Activated gamma-delta T cell treated with Interleukin-2 at 50 U/mL for 16 hours (primary cell): Measurements from ENCODE around the gene GPR82.
A peak's percentile ranks its signal among the peaks of the same experiment; 100 is the strongest.
"Not testable (repeated sequence)": the region's sequence is repeated elsewhere in the genome, so short reads cannot be mapped to it uniquely, and the experiment has no call there.

Source experiments
- DNase-seq: peaks from one replicate; pipeline ENCODE4 v3.0.0-alpha.2; 2020

Gene GPR82

GRCh38 chrX:41719610-41720009 is 4.4 kb upstream of the GPR82 start:
- not testable (repeated sequence) for DNase-seq

GRCh38 chrX:41720125-41720779 is 3.7 kb upstream of the GPR82 start:
- peak; percentile 54 for DNase-seq

- no peak for DNase-seq
Observed at GRCh38 chrX:41721590-41721989, 2.4 kb upstream of the GPR82 start.

GRCh38 chrX:41722214-41722613 is 1.8 kb upstream of the GPR82 start:
- no peak for DNase-seq

GRCh38 chrX:41722816-41723618 is 964 bp upstream of the GPR82 start:
- DNase-seq, result no peak

- DNase-seq, result no peak
Observed at GRCh38 chrX:41728125-41728524, 4.1 kb downstream of the GPR82 start.

- DNase-seq, result no peak
Observed at GRCh38 chrX:41730081-41730480, 6.1 kb downstream of the GPR82 start.

- DNase-seq, result no peak
Observed at GRCh38 chrX:41732260-41732659, 8.3 kb downstream of the GPR82 start.

- no peak for DNase-seq
Observed at GRCh38 chrX:41733939-41734338, 10.0 kb downstream of the GPR82 start.

- no peak for DNase-seq
Observed at GRCh38 chrX:41734530-41734929, 10.5 kb downstream of the GPR82 start.

GRCh38 chrX:41737065-41737464 is 13.1 kb downstream of the GPR82 start:
- peak; percentile 21 for DNase-seq

GRCh38 chrX:41739871-41740270 is 15.9 kb downstream of the GPR82 start:
- no peak for DNase-seq

- DNase-seq, result no peak
Observed at GRCh38 chrX:41750716-41751115, 26.7 kb downstream of the GPR82 start.

GRCh38 chrX:41758401-41758800 is 34.4 kb downstream of the GPR82 start:
- DNase-seq, result no peak

- no peak for DNase-seq
Observed at GRCh38 chrX:41759817-41760216, 35.8 kb downstream of the GPR82 start.

GRCh38 chrX:41761169-41761568 is 37.2 kb downstream of the GPR82 start:
- no peak for DNase-seq

- DNase-seq, result no peak
Observed at GRCh38 chrX:41761702-41762101, 37.7 kb downstream of the GPR82 start.

GRCh38 chrX:41779030-41779564 is 55.1 kb downstream of the GPR82 start:
- no peak for DNase-seq
